ENCODE data around the gene TRAPPC3. TPM values are rescaled to one million over a fixed set of nuclear protein-coding genes. Genes with fewer than 3 reads are reported as not detected.

Gene TRAPPC3
- total RNA-seq, 2 experiments from 2014 or later, result 50.3 to 60.4 TPM

DNA sequence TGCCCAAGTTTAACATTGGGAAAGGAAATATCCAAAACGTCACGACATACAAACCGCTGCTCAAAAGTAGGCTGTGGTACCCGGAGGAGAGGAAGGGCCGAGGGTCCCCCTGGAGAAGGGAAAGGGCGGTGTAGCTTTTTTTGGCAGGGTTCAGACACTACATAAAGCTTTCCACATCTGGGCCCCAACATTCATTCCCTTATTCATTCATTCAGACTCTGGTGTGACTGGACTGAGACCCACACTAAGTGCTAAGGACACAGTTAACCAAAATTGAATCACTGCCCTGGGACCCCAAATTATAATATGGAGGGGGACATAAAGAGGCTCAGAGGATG lies 14.0 kb downstream of the TRAPPC3 start:
- Histone ChIP-seq H3K4me2 (ENCODE audit: low read length) (no peak overlapping the region), H2AFZ (ENCODE audit: low read length) (no peak overlapping the region)
- CTCF ChIA-PET (ENCODE audit: unreplicated experiment), result interaction anchor here (1.0 to 1.6 kb wide), 4 partner anchors 24 to 53 kb away, joined by 3 to 4 read pairs (median 3); no protein-coding TSS in a partner anchor

GRCh38 chr1:36134505-36135329 lies 14.6 kb downstream of the TRAPPC3 start:
- intact Hi-C loops (cut with micrococcal nuclease; ENCODE audit: unreplicated experiment), result loop anchor here (1.0 kb wide), 1 partner anchor 35 kb away; no protein-coding TSS in a partner anchor

More for the DNA sequence above, 14.0 kb downstream of the TRAPPC3 start:
- DNase-seq (ENCODE audit: low spot score), result no peak
- no peak for TF ChIP-seq EZH2phosphoT487 (IDR thresholded peaks at IDR 0.05; ENCODE audit: borderline replicate concordance, low read depth, low read length)
- TF ChIP-seq CTCF (conservative IDR thresholded peaks at IDR 0.05; ENCODE audit: low read length), result no peak
- Histone ChIP-seq H3K9me2 (ENCODE audit: insufficient read depth, low read length) (no peaks in the 10 kb centered on the region), H3K27ac (ENCODE audit: low read depth, low read length, poor library complexity, severe bottlenecking) (no peak overlapping the region), H4K20me1 (ENCODE audit: insufficient read depth, low read length) (no peaks in the 10 kb centered on the region), H3K4me3 (ENCODE audit: low read depth, low read length, poor library complexity, severe bottlenecking) (no peak overlapping the region), H3K9me3 (ENCODE audit: low read length) (no peaks in the 10 kb centered on the region), H3K4me1 (ENCODE audit: insufficient read depth, low read length, poor library complexity, severe bottlenecking) (no peaks in the 10 kb centered on the region), H3K79me2 (ENCODE audit: insufficient read depth, low read depth, low read length) (no peaks in the 10 kb centered on the region), H3K36me3 (ENCODE audit: insufficient read depth, low read length) (peaks cover 44% of the 10 kb centered on the region)
- intact Hi-C loops (cut with micrococcal nuclease; ENCODE audit: unreplicated experiment), result no loop called here
- no TSS peak for BruUV-seq (replicated peaks)
- POLR2A ChIA-PET, result no interaction called here

More at GRCh38 chr1:36134505-36135329, 14.6 kb downstream of the TRAPPC3 start:
- TF ChIP-seq CTCF (conservative IDR thresholded peaks at IDR 0.05; ENCODE audit: low read length) (peak; percentile 84), EZH2phosphoT487 (IDR thresholded peaks at IDR 0.05; ENCODE audit: borderline replicate concordance, low read depth, low read length) (no peak)
- Histone ChIP-seq H2AFZ (ENCODE audit: low read length) (no peak overlapping the region), H3K79me2 (ENCODE audit: insufficient read depth, low read depth, low read length) (no peaks in the 10 kb centered on the region), H3K4me3 (ENCODE audit: low read depth, low read length, poor library complexity, severe bottlenecking) (no peak overlapping the region), H3K9me3 (ENCODE audit: low read length) (no peaks in the 10 kb centered on the region), H3K9me2 (ENCODE audit: insufficient read depth, low read length) (no peaks in the 10 kb centered on the region), H3K4me2 (ENCODE audit: low read length) (no peak overlapping the region), H4K20me1 (ENCODE audit: insufficient read depth, low read length) (no peaks in the 10 kb centered on the region), H3K36me3 (ENCODE audit: insufficient read depth, low read length) (peaks cover 38% of the 10 kb centered on the region), H3K4me1 (ENCODE audit: insufficient read depth, low read length, poor library complexity, severe bottlenecking) (no peaks in the 10 kb centered on the region), H3K27ac (ENCODE audit: low read depth, low read length, poor library complexity, severe bottlenecking) (no peak overlapping the region)
- peak; percentile 60 for DNase-seq (ENCODE audit: low spot score)
- no TSS peak for BruUV-seq (replicated peaks)
- ChIA-PET POLR2A (interaction anchor here (0.6 kb wide), 1 partner anchor 57 kb away, joined by 4 read pairs; no protein-coding TSS in a partner anchor), CTCF (ENCODE audit: unreplicated experiment) (interaction anchor here (0.6 to 1.6 kb wide), 5 partner anchors 23 to 164 kb away, joined by 3 to 4 read pairs (median 3); no protein-coding TSS in a partner anchor)
